GM21576 (cell line): ENCODE results near the gene NUTM1.
"Not testable (repeated sequence)": the region's sequence is repeated elsewhere in the genome, so short reads cannot be mapped to it uniquely, and the experiment has no call there.

Experiments
- ATAC-seq: cut with Tn5 transposase; IDR thresholded peaks from one replicate; pipeline ENCODE4 v1.9.1; 2021; ENCODE audit warnings: mild to moderate bottlenecking, moderate library complexity; ENCODE audit not compliant: unreplicated experiment

The NUTM1 gene

DNA sequence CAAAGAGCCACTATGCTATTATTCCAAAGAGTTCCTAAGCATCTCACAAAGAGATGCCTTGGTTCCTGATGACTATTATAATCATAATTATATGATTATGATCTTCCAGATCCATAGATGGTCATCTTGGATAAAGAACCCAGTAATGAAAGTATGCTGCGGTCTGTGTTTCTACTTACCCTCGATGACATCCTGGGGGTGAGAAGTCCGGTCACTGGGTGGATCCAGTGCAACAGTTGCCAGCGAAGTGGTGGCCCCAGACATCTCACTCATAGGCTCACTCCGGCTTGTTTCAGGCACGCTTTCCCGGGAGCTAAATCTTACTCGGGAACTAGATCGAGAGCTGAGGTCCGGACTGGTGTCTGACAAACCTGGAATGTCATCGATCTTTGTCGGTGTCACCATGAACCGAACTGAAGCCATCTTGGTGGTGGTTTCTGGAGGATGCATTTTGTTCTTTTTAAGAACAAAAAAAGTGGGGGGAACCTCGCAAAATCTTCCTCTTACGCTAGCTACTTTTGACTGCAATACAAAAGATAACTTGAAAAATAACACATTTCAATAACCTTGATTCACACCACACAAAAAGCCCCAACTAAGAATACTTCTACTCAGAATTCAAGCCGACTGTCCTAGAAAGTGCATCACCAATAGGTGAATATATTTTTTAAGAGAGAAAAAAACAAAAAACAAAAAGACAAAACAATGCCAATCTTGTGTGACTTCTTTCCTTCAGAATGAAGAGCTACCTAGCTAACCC, 6.7 kb upstream of the NUTM1 start:
- ATAC-seq = no peak

DNA sequence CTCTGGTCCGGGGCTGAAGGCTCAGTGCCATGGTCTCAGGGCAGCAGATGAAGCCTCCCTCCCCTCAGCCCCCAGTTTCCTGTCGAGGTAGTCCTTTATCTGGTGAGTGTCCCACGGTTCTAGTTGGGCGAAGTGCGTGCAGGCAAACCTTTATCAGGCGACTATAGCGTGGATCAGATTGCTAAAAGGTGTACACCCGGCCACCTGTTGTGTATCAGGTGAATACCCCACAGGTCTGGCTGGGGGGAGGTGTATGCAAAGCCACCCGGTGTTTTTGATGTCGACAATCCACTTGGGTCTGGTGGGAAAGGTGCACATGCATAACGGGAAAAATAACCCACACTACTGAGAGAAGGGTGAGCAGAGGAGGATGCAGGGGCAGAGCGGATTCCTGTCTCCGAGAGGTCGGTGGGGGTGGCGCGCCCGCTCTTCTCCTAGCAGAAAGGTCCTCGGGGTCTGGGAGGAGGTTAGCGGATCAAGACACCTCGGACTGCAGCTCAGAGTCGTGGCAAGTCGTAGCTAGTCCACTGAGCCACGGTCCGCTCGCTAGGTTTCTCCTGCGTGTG, 6.0 kb upstream of the NUTM1 start:
- no peak for ATAC-seq

DNA sequence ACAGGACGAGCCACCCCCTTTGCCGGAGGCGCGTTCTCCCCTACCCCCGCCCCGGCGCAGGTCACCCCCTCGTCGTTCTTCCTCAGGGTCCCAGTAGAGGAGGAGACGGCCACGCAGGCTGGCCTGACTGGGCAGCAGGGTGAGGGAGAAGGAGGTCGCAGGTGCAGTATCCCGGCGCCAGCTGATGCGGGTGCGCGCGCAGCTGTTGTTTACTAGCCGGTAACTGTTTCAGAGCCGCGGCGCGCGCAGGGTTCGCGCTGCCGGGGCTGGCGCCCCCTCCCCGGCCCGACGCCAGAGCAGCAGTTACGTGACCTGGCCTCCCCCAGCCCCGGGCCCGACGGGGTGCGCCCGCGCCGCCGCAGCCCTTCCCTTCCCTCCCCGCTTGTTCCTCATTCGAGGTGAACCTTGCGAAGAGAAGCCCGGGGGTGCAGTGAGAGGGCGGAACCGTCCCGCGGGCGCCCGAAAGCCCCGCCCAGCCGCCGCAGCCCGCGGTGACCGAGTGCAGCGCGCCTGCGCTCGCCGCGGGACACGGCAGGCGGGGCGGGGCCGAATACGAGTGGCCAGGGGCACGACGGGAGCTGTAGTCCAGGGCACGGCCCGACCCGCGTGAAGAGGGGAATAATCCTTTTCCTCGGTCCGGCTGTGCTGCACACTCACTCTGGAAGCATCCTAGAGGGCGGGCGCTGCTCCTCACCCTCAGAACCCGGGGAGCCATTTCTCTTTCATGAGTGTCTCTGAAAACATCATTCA, 5.4 kb upstream of the NUTM1 start, which contains the start of gene SLC12A6:
Gene SLC12A6, minus strand, starts transcription at position 225 of the 750 bp plus-strand sequence. CDS start 1,101 bp downstream, outside the sequence.
- peak; percentile 65 for ATAC-seq

DNA sequence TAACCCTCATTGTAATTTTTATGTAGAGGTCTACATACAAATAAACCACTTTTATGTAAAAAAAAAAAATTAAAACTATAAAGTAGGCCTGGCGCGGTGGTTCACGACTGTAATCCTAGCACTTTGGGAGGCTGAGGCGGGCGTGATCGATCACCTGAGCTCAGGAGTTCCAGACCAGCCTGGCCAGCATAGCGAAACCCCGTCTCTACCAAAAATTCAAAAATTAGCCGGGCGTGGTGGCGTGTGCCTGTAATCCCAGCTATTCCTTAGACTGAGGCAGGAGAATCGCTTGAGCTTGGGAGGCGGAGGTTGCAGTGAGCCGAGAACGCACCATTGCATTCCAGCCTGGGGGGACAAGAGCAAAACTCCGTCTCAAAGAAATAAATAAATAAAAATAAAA, 4.8 kb upstream of the NUTM1 start:
- no peak for ATAC-seq

DNA sequence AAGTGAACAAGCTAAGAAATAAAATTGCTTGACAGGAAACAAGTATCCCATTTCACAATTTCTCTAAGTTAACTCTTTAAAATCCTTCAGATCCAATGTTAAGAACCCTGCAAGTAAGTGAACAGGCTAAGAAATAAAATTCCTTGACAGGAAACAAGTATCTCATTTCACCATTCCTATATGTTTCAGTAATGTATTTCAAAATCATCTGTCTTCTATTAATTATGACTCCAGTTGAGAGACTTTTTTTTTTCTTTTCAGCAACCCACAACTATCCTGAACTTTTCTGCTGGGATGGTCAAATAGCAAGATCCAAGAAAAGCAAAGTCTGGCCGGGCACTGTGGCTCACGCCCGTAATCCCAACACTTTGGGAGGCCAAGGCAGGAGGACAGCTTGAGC, 3.2 kb upstream of the NUTM1 start:
- no peak for ATAC-seq

DNA sequence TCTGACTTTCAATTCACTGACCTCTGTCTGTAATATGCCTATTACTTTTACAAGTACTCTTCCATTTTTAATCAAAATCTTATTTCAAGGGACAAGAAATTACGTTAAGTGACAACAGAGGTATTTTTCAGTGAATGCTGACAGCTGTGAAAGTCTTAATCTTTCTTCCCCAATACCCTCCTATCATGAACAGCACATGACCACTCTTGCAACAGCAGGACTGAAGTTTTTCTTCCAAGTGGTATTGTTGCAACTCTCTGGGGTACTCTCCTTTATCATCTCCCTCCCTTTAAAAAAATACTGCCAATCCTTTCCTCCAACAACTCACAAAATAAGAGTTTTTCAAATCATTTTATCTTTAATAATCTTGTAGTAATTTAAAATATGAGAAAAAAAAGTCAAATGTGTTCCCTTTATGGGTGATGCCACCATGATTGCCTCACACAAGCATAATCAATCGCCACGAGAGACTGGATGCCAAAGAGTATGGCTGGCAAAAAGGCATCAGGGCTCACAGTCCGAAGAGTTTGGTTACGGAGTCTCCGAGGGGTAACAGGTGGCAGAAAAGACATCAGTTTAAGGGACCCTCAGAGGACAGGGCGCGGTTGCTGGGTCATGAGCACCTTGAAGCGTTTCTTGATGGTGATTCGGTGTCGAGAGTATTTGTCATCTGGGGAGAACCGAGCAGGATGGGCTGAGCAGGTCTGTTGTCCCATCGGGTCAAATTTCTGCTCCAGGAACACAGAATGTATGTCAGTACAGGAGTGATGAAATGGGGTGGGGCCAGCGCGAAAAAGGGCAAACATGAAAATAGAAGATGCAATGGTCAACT, 1.5 kb upstream of the NUTM1 start:
- ATAC-seq = no peak

DNA sequence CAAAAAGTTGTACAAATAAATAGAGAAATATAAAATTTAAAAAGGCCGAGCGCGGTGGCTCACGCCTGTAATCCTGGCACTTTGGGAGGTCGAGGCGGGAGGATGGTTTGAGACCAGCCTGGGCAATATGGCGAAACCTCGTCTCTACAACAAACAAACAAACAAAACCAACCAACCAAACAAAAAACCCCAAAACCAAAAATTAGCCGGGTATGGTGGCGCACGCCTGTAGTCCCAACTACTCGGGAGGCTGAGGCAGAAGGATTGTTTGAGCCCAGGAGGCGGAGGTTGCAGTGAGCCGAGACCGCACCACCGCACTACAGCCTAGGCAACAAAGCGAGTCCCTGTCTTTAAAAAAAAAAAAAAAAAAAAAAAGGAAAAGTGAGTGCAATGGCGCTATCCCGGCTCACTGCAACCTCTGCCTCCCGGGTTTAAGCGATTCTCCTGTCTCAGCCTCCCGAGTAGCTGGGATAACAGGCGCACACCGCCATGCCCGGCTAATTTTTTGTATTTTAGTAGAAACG, 840 bp upstream of the NUTM1 start:
- ATAC-seq = not testable (repeated sequence)

DNA sequence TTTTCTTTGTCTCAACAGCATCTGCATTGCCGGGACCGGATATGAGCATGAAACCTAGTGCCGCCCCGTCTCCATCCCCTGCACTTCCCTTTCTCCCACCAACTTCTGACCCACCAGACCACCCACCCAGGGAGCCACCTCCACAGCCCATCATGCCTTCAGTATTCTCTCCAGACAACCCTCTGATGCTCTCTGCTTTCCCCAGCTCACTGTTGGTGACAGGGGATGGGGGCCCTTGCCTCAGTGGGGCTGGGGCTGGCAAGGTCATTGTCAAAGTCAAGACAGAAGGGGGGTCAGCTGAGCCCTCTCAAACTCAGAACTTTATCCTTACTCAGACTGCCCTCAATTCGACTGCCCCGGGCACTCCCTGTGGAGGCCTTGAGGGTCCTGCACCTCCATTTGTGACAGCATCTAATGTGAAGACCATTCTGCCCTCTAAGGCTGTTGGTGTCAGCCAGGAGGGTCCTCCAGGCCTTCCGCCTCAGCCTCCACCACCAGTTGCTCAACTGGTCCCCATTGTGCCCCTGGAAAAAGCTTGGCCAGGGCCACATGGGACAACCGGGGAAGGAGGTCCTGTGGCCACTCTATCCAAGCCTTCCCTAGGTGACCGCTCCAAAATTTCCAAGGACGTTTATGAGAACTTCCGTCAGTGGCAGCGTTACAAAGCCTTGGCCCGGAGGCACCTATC, 5.0 kb downstream of the NUTM1 start:
- no peak for ATAC-seq

DNA sequence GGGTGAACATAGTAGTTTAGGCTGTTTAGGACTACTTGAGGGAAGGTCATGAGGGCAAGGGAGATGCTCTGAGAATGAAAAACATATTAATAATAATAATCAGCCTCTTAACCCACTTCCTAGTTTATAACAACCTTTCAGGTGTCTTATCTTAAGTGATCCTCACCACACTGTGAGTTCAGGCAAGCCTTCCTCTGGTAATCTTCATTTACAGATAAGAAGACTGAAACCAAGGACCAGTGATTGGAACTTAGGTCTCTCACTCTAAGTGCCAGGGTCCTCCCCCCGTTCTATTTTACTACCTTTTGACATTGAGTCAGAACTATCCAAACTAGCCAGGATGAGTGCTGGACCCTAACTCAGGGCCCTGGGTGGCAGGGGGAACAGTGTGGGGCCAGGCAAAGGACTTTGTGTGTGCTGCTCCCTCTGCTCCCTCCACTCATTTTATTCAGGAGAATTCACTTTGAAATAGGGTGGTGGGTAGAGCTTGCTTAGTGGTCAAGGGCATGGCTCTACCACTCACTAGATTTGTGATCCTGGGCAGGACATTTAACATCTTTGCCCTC, 5.7 kb downstream of the NUTM1 start:
- ATAC-seq = no peak

DNA sequence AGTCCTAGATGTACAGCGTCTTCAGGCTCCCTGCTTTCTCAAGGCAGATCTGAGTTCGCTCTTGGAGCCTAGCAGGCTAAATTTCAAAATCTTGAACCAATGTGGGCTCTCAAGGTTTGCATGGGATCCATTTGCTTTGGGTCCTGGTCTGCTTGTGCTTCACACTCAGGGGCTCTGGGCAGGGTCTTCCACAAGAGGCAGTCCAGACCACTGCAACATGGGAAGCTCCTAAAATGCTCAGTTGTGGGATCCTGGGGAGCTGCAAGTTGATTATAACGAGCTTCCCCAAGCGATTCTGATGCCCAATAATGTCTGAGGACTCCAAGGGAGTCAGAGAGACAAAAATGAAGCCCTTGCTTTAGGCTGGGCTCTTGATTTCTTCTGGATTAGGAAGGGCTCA, 6.7 kb downstream of the NUTM1 start:
- no peak for ATAC-seq

DNA sequence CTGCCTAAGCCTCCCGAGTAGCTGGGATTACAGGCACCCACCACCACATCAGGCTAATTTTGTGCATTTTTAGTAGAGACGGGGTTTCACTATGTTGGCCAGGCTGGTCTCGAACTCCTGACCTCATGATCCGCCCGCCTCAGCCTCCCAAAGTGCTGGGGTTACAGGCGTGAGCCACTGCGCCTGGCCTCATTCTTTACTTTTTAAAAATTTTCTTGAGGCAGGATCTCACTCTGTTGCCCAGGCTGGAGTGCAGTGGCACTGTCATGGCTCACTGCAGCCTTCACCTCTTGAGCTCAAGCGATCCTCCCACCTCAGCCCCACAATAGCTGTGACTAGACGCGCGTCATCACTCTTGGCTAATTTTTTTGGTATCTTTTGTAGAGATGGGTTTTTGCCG, 9.9 kb downstream of the NUTM1 start:
- ATAC-seq = not testable (repeated sequence)

DNA sequence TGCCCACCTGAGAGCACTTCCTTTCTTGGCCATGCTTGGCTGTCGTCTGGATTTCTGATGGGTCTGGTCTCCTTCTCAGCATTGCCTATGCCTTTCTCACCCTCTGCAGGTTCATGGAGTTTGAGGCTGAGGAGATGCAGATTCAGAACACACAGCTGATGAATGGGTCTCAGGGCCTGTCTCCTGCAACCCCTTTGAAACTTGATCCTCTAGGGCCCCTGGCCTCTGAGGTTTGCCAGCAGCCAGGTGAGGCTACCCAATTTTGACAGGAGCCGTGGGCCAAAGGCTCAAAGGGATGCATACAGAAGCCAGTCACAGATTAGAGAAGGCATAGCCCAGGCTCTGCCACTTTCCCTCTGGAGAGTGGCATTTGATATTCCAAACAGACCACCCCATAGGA, 10.5 kb downstream of the NUTM1 start:
- ATAC-seq = no peak

DNA sequence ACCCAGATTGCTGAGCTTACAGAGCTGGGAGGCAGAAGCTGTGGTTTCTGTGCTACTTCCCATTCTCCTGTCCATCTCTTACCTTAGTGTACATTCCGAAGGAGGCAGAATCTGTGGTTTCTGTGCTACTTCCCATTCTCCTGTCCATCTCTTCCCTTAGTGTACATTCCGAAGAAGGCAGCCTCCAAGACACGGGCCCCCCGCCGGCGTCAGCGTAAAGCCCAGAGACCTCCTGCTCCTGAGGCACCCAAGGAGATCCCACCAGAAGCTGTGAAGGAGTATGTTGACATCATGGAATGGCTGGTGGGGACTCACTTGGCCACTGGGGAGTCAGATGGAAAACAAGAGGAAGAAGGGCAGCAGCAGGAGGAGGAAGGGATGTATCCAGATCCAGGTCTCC, 11.2 kb downstream of the NUTM1 start:
- no peak for ATAC-seq

DNA sequence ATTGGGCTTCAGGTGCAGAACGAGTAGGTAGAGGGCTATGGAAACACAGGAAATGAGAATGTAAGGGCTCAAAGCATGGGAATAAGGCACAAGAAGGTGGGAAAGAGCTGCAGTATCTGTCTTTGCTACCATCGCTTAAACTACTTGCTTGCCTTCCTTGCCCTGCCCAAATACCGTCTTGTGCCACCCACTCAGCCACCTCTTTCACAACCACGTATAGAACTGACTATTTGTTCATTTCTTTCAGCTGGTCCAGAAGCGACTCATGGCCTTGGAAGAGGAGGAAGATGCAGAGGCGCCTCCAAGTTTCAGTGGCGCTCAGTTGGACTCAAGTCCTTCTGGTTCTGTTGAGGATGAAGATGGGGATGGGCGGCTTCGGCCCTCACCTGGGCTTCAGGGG, 12.1 kb downstream of the NUTM1 start:
- ATAC-seq = no peak

DNA sequence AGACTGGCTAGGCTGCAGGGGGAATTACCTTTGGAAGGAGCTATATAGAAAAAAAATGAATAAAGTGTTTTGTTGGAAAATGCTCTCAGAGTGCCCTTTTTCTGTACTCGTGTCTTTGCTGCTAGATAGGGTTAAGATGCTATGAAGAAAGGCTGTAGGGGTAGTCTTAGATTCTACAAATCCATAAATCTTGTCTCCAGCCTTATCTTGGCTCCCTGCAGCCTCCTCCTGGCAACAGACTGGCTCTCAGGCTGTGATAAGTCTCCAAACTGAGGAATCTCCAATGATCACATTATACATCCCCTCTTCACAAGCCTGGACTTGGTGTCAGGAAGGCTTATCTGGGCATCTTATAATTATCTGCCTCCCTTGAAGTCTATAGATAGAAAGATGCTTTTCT, 14.5 kb downstream of the NUTM1 start:
- ATAC-seq = no peak

DNA sequence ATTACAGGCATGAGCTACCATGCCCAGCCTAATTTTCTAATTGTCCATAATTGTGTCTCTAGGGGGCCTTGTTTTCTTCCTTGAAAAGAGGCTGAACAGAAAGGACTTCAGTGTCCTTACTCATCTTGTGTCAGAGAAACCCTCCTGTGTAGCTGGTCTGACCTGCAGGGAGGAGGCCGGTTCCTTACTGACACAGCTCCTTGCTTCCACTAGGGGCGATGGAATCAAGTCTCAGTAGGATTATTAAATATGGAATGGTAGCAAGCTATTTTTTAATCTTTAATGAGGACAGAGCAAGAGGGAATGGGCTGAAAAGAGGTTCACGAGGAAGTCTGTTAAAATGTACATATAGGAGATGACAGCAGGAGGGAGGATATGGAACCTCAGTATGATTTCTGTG, 15.3 kb downstream of the NUTM1 start:
- ATAC-seq = no peak

DNA sequence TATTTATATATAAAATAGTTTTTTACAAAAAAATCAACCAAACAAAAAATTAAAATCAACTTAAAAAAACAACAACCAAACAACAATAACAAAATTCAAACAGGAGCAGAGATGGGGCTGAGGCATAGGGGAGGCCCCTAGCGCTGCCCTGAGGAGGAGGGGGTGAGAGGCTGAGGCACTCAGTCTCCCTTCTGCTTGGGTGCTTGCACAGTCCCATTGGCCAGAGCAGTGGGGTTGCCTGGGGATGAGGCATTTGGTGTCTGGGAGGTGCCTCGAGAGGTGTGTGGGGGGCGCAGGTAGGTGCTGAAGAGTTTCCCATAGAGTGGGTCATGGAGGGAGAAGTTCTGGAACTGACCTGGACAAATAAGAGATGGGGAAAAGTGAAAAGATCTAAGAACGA, 15.8 kb downstream of the NUTM1 start:
- no peak for ATAC-seq

DNA sequence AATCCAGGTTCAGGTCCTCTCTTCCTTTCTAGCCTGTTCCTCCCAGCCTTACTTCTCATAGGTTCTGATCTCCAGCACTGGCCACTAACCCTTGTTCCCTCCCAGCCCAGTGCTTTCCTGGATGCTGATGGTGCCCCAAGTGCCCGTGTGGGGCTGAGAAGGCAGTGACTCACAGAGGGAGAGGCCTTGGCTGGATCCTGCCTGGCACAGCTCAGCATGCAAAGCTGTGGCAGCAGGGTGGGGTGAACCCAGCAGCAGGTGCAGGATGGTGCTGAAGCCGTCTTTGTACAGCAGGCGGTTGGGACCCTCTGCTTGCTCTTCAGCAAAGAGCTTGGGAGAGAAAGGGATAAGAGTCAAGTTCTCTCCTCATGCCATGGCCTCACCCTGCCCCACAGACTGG, 16.3 kb downstream of the NUTM1 start:
- ATAC-seq = no peak

DNA sequence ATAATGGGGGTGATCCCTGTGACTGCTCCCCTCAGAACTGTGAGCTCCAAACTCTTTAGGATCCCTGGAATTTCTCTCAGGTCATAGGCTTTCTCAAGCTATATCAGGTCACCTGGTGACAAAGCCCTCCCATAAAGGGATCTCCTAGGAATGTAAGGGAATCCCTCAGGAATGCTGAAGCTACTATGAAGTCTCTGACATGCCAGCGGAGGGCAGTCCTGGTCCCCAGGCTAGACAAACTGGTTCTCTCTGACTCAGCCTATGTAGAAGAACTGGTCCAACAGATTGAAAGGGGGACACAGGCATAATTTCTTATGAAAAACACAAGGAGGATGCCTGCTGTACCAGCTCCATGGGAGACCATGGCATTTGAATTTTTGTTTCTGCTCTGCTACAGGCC, 17.2 kb downstream of the NUTM1 start:
- ATAC-seq = no peak

DNA sequence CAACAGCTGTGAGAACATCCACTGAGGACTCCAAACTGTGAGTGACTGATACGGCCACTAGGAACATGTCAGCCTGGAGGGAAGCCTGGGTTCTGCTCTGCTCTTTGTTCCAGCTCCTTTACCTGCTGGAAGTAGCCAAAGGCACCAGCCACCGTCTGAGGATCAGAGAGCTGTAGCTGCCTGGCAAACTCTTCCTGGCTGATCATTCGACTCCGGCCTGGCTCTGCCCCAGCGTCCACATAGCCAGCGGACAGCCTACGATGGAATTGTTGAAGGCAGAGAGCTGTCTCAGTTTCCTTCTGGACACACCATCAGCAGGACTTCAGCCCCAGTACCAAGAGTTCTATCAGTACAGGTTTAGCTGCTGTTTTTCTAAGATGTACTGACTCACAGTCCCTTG, 18.2 kb downstream of the NUTM1 start:
- ATAC-seq = no peak
